K562 (cell line): ENCODE data around the gene PLEKHA8. TPM values are rescaled to one million over a fixed set of nuclear protein-coding genes. Genes with fewer than 3 reads are reported as not detected.

Source experiments
- AFF4 ChIP-seq: sonication (generic); formaldehyde crosslinking; IDR thresholded peaks from 2 replicates; pipeline ENCODE4 v1.8.0; 2023; ENCODE audit warnings: mild to moderate bottlenecking, missing genetic modification reagents
- ATF1 ChIP-seq, 2 experiments: fragments of 450-650 bp in 1 of 2; IDR thresholded peaks; 2 replicates each; pipeline ENCODE4 v1.6.1; 2016; ENCODE audit warnings: missing compliant biosample characterization in 1 of 2, missing genetic modification characterization in 1 of 2
- BHLHE40 ChIP-seq: IDR thresholded peaks from 2 replicates; pipeline ENCODE4 v1.6.1; 2011; ENCODE audit warnings: low read length, improper control_type of control experiment
- CREM ChIP-seq: IDR thresholded peaks from 2 replicates; pipeline ENCODE4 v1.6.1; 2014; ENCODE audit warnings: antibody characterized with exemption, low read depth
- CTCFL ChIP-seq: IDR thresholded peaks from 2 replicates; pipeline ENCODE4 v1.6.1; 2011; ENCODE audit warnings: borderline replicate concordance, low read depth, mild to moderate bottlenecking, moderate library complexity, low read length; ENCODE audit not compliant: insufficient read depth, poor library complexity, severe bottlenecking
- IRF2 ChIP-seq: sonication (generic); formaldehyde crosslinking; IDR thresholded peaks from 2 replicates; pipeline ENCODE4 v1.8.1; 2022; ENCODE audit warnings: mild to moderate bottlenecking, missing genetic modification reagents
- MAFG ChIP-seq: fragments of 450-650 bp; conservative IDR thresholded peaks from 2 replicates; pipeline ENCODE4 v1.6.1; 2016; ENCODE audit warnings: missing genetic modification characterization, missing compliant biosample characterization
- RUNX1 ChIP-seq: sonication (generic); IDR thresholded peaks from 2 replicates; pipeline ENCODE4 v1.6.1; 2016; ENCODE audit warnings: antibody characterized with exemption, low read depth
- SIX5 ChIP-seq, 2 experiments: IDR thresholded peaks; 2 replicates each; pipeline ENCODE4 v1.6.1; 2011; ENCODE audit warnings: low read length in 2 of 2, borderline replicate concordance in 1 of 2, low read depth in 1 of 2, mild to moderate bottlenecking in 1 of 2, moderate library complexity in 1 of 2; ENCODE audit not compliant: insufficient read depth in 1 of 2
- SREBF1 ChIP-seq: fragments of 150-350 bp; IDR thresholded peaks from 2 replicates; pipeline ENCODE4 v1.6.1; 2014; ENCODE audit warnings: antibody characterized with exemption, low read depth, low read length, borderline replicate concordance
- TOE1 ChIP-seq, 2 experiments: fragments of 450-650 bp in 1 of 2; sonication (generic) in 1 of 2; formaldehyde crosslinking in 1 of 2; IDR thresholded peaks; 2 replicates each; pipeline versions ENCODE4 v1.7.1 to v1.8.0; 2016 to 2022; ENCODE audit warnings: borderline replicate concordance in 2 of 2, mild to moderate bottlenecking in 2 of 2, antibody characterized with exemption in 1 of 2, inconsistent platforms in 1 of 2, low read depth in 1 of 2, missing genetic modification reagents in 1 of 2, moderate library complexity in 1 of 2
- TSC22D4 ChIP-seq: fragments of 450-650 bp; IDR thresholded peaks from 2 replicates; pipeline ENCODE4 v1.6.1; 2016; ENCODE audit warnings: missing genetic modification characterization, missing biosample characterization, control low read depth
- ZNF174 ChIP-seq: fragments of 250-450 bp; sonication (Bioruptor Pico); IDR thresholded peaks from 2 replicates; pipeline ENCODE4 v1.4.0; 2020; ENCODE audit warnings: mild to moderate bottlenecking
- ZNF184 ChIP-seq: sonication (generic); formaldehyde crosslinking; IDR thresholded peaks from 2 replicates; pipeline ENCODE4 v1.5.0; 2020; ENCODE audit warnings: missing genetic modification reagents
- ZNF197 ChIP-seq: fragments of 200-800 bp; sonication (Bioruptor generic); IDR thresholded peaks from 2 replicates; pipeline ENCODE4 v1.6.1; 2016; ENCODE audit warnings: low read depth, missing genetic modification characterization, missing compliant biosample characterization
- ZNF253 ChIP-seq: fragments of 250-450 bp; sonication (Bioruptor Pico); conservative IDR thresholded peaks from 2 replicates; pipeline ENCODE4 v1.6.1; 2021; ENCODE audit warnings: mild to moderate bottlenecking
- ZNF280A ChIP-seq: fragments of 450-650 bp; IDR thresholded peaks from 2 replicates; pipeline ENCODE4 v1.6.1; 2018; ENCODE audit warnings: mild to moderate bottlenecking, low read depth; ENCODE audit not compliant: partially characterized antibody
- ZNF696 ChIP-seq: fragments of 250-450 bp; sonication (Bioruptor Pico); conservative IDR thresholded peaks from 2 replicates; pipeline ENCODE4 v1.4.0; 2020; ENCODE audit warnings: mild to moderate bottlenecking, moderate library complexity
- polyA plus RNA-seq, 8 experiments: library from polyadenylated mRNA; depleted of rRNA in 4 of 8; stranded (reverse) in 5 of 8; unstranded in 3 of 8; fragments of >200 nt; fragmentation: Nextera tagmentation in 2 of 8; fragmentation: Illumina TruSeq in 1 of 8; extraction: Ambion mirVana in 2 of 8; extraction: Trizol in 1 of 8; gene quantifications; 2 replicates each; pipeline versions ENCODE4 v1.2.1 to v1.2.3, GENCODE V29; 2011 to 2014; ENCODE audit warnings: inconsistent platforms in 1 of 8, missing spikeins in 1 of 8
- total RNA-seq, 7 experiments: library from RNA; depleted of rRNA in 6 of 7; stranded (reverse); fragments of >200 nt in 6 of 7; fragmentation: Illumina TruSeq in 2 of 7; extraction: Trizol in 2 of 7; gene quantifications; 2 replicates each; pipeline versions ENCODE4 v1.2.1 to v1.2.3, GENCODE V29; 2011 to 2021; ENCODE audit warnings: low replicate concordance in 1 of 7

Gene PLEKHA8
- total and polyA plus RNA-seq, 9 of the 15 experiments (the other 6 are each of a cell fraction or from before 2014, with no cell fraction given), result 3.2 to 16.3 (median 11.8) TPM

GRCh38 chr7:30026229-30027064 lies 1.8 kb upstream of the PLEKHA8 start, which contains the start of gene FKBP14 (continued):
- TF ChIP-seq ATF1 (CRISPR knock-in tag; IDR thresholded peaks at IDR 0.05) (no peak), ATF1 (tag; IDR thresholded peaks at IDR 0.05) (peak; percentile 87), CTCFL (no peak), AFF4 (CRISPR knock-in tag) (0 out of 2 replicates have a peak, but pooled peaks have one; percentile 23), TSC22D4 (tag) (no peak), RUNX1 (no peak), CREM (peak; percentile 79), ZNF184 (no peak), ZNF253 (CRISPR knock-in tag) (no peak), BHLHE40 (peak; percentile 55), SIX5 (IDR thresholded peaks at IDR 0.05; ENCODE audit: borderline replicate concordance in 1 of 2, insufficient read depth in 1 of 2, low read depth in 1 of 2, low read length in 2 of 2) (no peak), ZNF174 (no peak), SREBF1 (no peak), IRF2 (CRISPR knock-in tag) (no peak), MAFG (tag) (no peak), ZNF197 (CRISPR knock-in tag) (no peak), ZNF696 (no peak), ZNF280A (no peak), TOE1 (IDR thresholded peaks at IDR 0.05; ENCODE audit: borderline replicate concordance) (peak; percentile 98), TOE1 (CRISPR knock-in tag; IDR thresholded peaks at IDR 0.05; ENCODE audit: borderline replicate concordance, low read depth) (no peak)
